Suppressor macrophage (primary cell): ENCODE results near the gene REM2.

Experiments used
- DNase-seq, 4 experiments: peaks; one replicate each; pipeline ENCODE4 v3.0.0-alpha.2; 2020 to 2022

Gene REM2

GRCh38 chr14:22898302-22899090 lies 15.5 kb downstream of the REM2 start:
- DNase-seq: no peak

GRCh38 chr14:22900081-22900799 lies 17.2 kb downstream of the REM2 start:
- peak; percentile 55 to 78 (median 67) for DNase-seq

GRCh38 chr14:22901799-22902198 lies 18.8 kb downstream of the REM2 start:
- no peak for DNase-seq

GRCh38 chr14:22903742-22904087 lies 20.7 kb downstream of the REM2 start:
- no peak for DNase-seq

GRCh38 chr14:22905627-22906026 lies 22.6 kb downstream of the REM2 start:
- DNase-seq: no peak

GRCh38 chr14:22906073-22906472 lies 23.1 kb downstream of the REM2 start:
- DNase-seq: no peak

GRCh38 chr14:22907429-22907828 lies 24.4 kb downstream of the REM2 start:
- no peak for DNase-seq

GRCh38 chr14:22908601-22909000 lies 25.6 kb downstream of the REM2 start:
- DNase-seq: peak in 3 of 4 experiments; percentile 29 to 53 (median 31)

GRCh38 chr14:22910916-22911315 lies 27.9 kb downstream of the REM2 start:
- DNase-seq: no peak

GRCh38 chr14:22914836-22915235 lies 31.8 kb downstream of the REM2 start:
- peak in 3 of 4 experiments; percentile 41 to 67 (median 65) for DNase-seq

- DNase-seq: peak; percentile 71 to 87 (median 84)
These were observed 33.0 kb downstream of the REM2 start for GRCh38 chr14:22915886-22916521.

GRCh38 chr14:22918804-22919600 lies 36.0 kb downstream of the REM2 start, which contains the start of gene RBM23:
RBM23 (minus strand) TSS chr14:22919149.
- peak; percentile 99 to 100 (median 100) for DNase-seq

GRCh38 chr14:22919601-22919921 lies 36.5 kb downstream of the REM2 start:
- DNase-seq: no peak

- DNase-seq: no peak
These were observed 37.7 kb downstream of the REM2 start for GRCh38 chr14:22920697-22921096.

- DNase-seq: no peak
These were observed 39.3 kb downstream of the REM2 start for GRCh38 chr14:22922294-22922693.

GRCh38 chr14:22923746-22924145 lies 40.7 kb downstream of the REM2 start:
- DNase-seq: no peak

GRCh38 chr14:22925513-22925912 lies 42.5 kb downstream of the REM2 start:
- no peak for DNase-seq

GRCh38 chr14:22926316-22926715 lies 43.3 kb downstream of the REM2 start:
- DNase-seq: no peak

GRCh38 chr14:22928237-22929103 lies 45.4 kb downstream of the REM2 start:
- DNase-seq: no peak

- DNase-seq: peak; percentile 98 to 100 (median 99)
These were observed 46.3 kb downstream of the REM2 start, which contains the start of gene PRMT5 for GRCh38 chr14:22929104-22929960. PRMT5 (minus strand) TSS chr14:22929376; CDS start chr14:22929361, 15 bp downstream.

- no peak for DNase-seq
These were observed 46.9 kb downstream of the REM2 start for GRCh38 chr14:22929961-22930364.
